Posterior cingulate gyrus (tissue), 11 donors: ENCODE measurements around the gene GSE1.

Experiments
- DNase-seq, 10 donors: peaks; one replicate each; pipeline versions ENCODE4 v3.0.0 to v3.0.0-alpha.2; 2020 to 2021; ENCODE audit warnings: mixed read lengths in 3 of 10
- intact Hi-C: fragments of 100-400 bp; cut with DNase I; formaldehyde crosslinking; loops from one replicate; pipeline ENCODE4 v1.15.1; 2023

Gene GSE1

DNA sequence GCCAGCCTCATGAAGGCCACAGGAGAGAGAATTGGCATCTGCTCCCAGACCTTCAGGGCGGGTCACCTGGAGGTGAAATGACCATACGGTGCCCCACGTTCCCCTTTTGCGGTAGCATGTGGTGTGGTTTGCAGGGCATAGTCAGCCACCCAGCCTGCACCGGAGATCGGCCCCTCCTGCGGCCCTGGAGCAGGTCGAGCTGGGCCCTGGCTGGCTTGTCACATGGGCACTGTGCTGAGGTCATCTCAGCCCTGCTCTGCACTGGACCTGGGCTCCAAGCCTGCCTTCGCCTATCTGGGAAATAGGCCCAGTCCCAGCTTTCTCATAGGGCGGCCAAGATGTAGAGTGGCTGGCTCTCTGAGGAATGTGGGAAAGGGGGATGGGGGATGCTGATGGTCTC is 16.2 kb downstream of the GSE1 start:
- intact Hi-C loops = no loop called here
- no peak for DNase-seq

GRCh38 chr16:85629853-85630252 is 16.7 kb downstream of the GSE1 start:
- intact Hi-C loops = no loop called here
- no peak for DNase-seq

- intact Hi-C loops = no loop called here
Observed at GRCh38 chr16:85631230-85631629, 18.1 kb downstream of the GSE1 start.

DNA sequence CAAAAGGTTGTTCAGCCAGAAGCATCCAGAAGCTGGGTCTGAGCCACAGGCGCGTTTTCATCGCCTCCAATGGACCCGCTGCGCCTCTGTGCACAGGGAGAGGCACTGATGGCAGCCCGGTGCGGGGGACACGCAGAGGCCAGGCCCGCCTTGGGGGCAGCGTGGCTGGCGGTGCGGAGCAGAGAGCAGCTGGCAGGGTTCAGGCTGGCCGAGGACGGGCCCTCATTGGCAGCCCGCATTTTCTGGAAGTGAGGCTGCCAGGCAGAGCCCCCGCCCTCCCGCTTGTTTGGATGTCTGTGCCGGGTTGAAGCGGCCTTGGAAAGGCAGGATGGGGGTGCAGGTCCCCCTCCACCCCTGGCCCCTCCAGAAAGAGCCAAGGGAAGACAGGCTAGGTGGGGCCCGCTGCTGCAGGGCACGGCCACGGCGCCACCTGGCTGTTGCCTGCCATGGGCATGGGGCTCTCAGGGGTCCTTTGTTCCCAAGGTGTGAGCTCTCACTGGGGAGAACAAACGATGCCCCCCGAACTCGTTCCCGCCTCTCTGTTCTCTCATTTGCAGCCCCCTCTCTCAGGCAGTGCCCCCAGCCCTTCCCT is 18.8 kb downstream of the GSE1 start:
- no peak for DNase-seq
- intact Hi-C loops = no loop called here

More at GRCh38 chr16:85631230-85631629, 18.1 kb downstream of the GSE1 start:
- DNase-seq = no peak

GRCh38 chr16:85632709-85633437 is 19.8 kb downstream of the GSE1 start:
- intact Hi-C loops = no loop called here
- no peak for DNase-seq

DNA sequence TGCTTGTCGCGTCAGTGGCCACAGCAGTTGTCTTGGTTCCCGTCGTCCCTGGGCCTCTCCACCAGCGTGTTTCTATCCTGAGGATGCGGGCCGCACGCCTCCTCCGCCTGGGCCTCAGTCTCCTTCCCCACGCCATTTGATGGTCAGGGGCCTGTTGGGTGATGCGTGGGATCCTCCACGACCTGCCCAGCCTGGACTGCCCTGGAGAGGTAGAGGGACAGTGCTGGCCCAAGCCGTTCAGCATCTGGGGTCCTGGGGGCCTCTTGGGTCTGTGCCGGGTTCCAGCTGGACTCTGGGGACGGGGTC is 20.3 kb downstream of the GSE1 start:
- intact Hi-C loops = no loop called here
- DNase-seq = no peak

DNA sequence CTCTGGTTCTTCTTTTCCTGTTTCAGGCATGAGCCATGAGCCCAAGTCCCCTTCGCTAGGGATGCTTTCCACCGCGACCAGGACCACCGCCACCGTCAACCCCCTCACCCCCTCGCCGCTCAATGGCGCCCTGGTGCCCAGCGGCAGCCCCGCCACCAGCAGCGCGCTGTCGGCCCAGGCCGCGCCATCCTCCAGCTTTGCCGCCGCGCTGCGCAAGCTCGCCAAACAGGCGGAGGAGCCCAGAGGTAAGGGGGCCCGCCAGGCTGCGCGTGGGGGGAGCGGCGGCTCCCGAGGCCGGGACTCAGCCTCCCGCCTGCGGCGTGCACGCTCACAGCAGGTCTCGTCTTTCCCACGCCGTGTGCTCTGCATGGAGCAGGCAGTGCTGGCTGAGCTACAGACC is 20.8 kb downstream of the GSE1 start:
- no peak for DNase-seq
- intact Hi-C loops = no loop called here

- DNase-seq = no peak
- intact Hi-C loops = no loop called here
Observed at GRCh38 chr16:85634747-85635544, 21.8 kb downstream of the GSE1 start.

- intact Hi-C loops = no loop called here
- DNase-seq = no peak
Observed at GRCh38 chr16:85635545-85636140, 22.5 kb downstream of the GSE1 start.

- intact Hi-C loops = no loop called here
- DNase-seq = no peak
Observed at GRCh38 chr16:85636234-85636812, 23.2 kb downstream of the GSE1 start.

DNA sequence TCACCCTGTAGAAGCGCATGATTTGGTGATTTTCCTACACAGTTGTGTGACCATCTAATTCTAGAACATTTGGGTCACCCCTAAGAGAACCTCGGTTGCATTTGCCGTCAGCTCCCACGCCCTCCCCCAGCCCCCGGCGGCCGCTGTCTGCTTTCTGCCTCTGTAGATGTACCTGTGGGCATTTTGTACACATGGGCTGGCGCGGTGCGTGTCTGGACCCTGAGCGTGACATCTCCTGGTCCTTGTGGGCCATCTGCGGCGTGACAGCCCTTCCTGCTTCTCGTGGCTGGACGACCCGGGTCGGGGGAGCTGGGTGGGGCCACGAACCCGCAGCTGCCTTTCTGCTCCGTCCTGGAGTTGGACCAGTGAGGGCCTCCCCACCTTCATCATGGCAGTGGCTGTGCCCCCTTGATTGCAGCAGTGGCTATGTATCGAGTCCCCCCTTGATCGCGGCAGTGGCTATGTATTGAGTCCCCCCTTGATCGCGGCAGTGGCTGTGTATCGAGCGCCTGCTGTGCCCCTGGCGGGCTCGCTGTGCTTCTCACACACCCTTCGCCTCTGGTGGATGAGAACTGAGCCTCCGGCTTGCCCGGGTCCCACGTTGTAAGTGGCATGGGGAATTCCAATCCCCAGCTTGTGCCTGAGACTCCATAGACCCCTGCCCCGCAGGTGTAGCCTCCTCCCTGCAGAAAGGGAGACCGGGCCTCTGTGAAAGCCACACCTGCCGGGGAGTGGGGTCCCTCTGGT is 24.1 kb downstream of the GSE1 start:
- intact Hi-C loops = no loop called here
- no peak for DNase-seq

- intact Hi-C loops = no loop called here
- DNase-seq = no peak
Observed at GRCh38 chr16:85637808-85638647, 24.9 kb downstream of the GSE1 start.

- intact Hi-C loops = no loop called here
Observed at GRCh38 chr16:85638695-85639409, 25.7 kb downstream of the GSE1 start.

DNA sequence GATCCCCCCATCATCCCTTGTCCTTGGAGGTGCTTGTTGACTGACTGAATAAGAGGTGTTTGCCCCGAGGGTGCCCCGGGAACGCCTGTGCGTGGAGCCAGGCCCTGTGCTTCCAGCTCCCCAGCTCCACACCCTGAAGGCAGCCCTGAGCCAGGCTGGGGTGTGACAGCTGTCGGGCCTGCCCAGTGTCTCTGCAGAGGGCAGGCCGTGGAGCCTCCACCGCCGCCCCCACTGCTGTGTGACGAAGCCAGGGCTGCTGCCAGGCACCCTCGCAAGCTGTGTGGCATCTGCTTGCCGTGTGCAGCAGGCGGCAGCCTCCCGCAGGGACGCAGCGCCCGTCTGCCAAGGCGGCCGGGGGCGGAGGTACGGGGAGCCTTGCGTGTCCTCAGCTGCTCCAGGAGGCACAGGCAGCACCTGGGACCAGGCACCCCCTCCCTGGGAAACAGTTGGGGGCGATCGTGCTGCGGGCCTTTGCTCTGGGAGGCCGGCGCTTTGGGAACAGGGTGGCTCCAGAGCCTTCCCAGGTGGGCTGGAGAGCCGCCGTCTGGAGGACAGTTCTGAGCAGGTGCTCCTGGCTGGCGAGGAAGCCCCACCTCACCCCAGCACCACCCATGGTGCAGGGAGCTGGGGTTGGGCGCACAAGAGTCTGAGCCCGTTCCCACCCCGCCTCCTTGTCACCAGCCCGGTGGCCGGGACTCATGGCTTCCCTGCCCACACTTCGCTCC is 26.6 kb downstream of the GSE1 start:
- intact Hi-C loops = no loop called here
- DNase-seq = peak; percentile 26 to 97 (median 75)

More at GRCh38 chr16:85638695-85639409, 25.7 kb downstream of the GSE1 start:
- DNase-seq = no peak

DNA sequence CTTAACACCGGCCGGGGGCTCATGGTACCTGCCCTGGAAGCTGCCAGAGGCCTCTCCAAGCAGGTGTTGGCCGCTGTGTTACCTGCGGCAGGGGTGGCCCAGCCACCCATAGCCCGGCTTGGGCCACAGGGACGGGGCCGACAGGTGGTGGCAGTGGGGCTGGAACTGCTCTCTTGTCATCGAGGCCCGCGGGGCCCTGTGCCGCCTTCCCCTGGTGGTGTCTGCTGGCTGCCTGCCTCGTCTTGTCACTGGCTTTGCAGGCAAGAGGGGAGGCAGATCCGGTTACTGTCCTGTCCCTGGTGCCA is 27.1 kb downstream of the GSE1 start:
- DNase-seq = no peak
- intact Hi-C loops = no loop called here

GRCh38 chr16:85640585-85640984 is 27.5 kb downstream of the GSE1 start:
- DNase-seq = peak in 3 of 10 donors; percentile 49 to 94 (median 54)
- intact Hi-C loops = no loop called here

DNA sequence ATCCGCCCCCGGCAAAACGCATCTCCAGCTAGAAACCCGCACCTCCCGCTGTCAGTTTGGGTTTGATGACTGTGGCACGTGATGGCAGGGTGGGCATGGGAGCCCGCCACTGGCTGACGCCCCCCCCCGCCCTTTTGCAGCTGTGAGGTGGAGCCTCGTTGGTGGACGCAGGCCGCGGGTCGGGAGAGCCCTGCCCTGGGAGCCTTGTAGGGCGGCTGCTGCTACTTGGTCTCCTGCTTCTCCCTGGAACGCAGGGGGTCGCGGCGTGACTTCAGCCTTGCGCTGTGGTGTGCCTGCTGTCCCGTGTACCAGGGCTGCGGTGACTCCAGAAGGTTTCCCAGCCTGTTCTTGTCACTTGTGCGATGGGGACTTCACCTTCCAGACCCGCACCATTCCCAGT is 28.2 kb downstream of the GSE1 start:
- intact Hi-C loops = no loop called here
- DNase-seq = no peak

- intact Hi-C loops = no loop called here
- no peak for DNase-seq
Observed at GRCh38 chr16:85641776-85642176, 28.7 kb downstream of the GSE1 start.
